ENCODE results near the gene BBOF1.

- TF ChIP-seq, protein P1, sequence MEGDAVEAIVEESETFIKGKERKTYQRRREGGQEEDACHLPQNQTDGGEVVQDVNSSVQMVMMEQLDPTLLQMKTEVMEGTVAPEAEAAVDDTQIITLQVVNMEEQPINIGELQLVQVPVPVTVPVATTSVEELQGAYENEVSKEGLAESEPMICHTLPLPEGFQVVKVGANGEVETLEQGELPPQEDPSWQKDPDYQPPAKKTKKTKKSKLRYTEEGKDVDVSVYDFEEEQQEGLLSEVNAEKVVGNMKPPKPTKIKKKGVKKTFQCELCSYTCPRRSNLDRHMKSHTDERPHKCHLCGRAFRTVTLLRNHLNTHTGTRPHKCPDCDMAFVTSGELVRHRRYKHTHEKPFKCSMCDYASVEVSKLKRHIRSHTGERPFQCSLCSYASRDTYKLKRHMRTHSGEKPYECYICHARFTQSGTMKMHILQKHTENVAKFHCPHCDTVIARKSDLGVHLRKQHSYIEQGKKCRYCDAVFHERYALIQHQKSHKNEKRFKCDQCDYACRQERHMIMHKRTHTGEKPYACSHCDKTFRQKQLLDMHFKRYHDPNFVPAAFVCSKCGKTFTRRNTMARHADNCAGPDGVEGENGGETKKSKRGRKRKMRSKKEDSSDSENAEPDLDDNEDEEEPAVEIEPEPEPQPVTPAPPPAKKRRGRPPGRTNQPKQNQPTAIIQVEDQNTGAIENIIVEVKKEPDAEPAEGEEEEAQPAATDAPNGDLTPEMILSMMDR (IDR thresholded peaks at IDR 0.05), result no peak
- TF ChIP-seq EZH2 (IDR thresholded peaks at IDR 0.05), result no peak
Measured at GRCh38 chr14:74064426-74064825, 45.3 kb downstream of the BBOF1 start.

Measured in neural progenitor cell (in vitro differentiated cells).